ENCODE data around the gene S1PR4.

DNA sequence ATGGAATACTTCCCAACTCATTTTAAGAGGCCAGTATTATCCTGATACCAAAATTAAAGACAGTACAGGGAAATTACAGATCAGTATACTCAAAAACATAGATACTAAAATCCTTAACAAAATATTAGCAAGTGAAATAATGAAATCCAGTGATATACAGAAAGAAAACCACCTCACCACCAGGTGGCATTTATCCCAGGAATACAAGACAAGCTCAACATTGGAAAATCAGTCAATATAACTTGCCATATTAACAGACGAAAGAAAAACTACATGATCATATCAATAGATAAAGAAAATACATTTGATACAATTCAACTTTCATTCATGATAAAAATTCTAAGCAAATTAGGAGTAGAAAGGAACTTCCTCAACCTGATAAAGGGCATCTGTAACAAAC, 49.5 kb upstream of the S1PR4 start:
- TF ChIP-seq POLR2A (IDR thresholded peaks at IDR 0.05; ENCODE audit: extremely low read depth, insufficient read length) (no peak), MYC (IDR thresholded peaks at IDR 0.05; ENCODE audit: low read depth, low read length) (no peak)
- TF ChIP-seq, protein P1, sequence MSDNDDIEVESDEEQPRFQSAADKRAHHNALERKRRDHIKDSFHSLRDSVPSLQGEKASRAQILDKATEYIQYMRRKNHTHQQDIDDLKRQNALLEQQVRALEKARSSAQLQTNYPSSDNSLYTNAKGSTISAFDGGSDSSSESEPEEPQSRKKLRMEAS (IDR thresholded peaks at IDR 0.05; ENCODE audit: low read depth, low read length), result no peak
- TF ChIP-seq, protein P2, sequence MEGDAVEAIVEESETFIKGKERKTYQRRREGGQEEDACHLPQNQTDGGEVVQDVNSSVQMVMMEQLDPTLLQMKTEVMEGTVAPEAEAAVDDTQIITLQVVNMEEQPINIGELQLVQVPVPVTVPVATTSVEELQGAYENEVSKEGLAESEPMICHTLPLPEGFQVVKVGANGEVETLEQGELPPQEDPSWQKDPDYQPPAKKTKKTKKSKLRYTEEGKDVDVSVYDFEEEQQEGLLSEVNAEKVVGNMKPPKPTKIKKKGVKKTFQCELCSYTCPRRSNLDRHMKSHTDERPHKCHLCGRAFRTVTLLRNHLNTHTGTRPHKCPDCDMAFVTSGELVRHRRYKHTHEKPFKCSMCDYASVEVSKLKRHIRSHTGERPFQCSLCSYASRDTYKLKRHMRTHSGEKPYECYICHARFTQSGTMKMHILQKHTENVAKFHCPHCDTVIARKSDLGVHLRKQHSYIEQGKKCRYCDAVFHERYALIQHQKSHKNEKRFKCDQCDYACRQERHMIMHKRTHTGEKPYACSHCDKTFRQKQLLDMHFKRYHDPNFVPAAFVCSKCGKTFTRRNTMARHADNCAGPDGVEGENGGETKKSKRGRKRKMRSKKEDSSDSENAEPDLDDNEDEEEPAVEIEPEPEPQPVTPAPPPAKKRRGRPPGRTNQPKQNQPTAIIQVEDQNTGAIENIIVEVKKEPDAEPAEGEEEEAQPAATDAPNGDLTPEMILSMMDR (IDR thresholded peaks at IDR 0.05; ENCODE audit: low read depth, low read length), result peak; percentile 11

Measured in NB4 (cell line).